ENCODE data around the gene RGPD5.
"Not testable (repeated sequence)": the region's sequence is repeated elsewhere in the genome, so short reads cannot be mapped to it uniquely, and the experiment has no call there.

Gene RGPD5

GRCh38 chr2:109897769-109898461 is 103.8 kb downstream of the RGPD5 start:
- H2BK12ac ChIP-seq (ENCODE audit: low read length in 2 of 2); H2BK120ac ChIP-seq (ENCODE audit: low read depth, low read length); H3K4me1 ChIP-seq (ENCODE audit: control insufficient read depth, insufficient read depth, low read depth, low read length); H3K36me3 ChIP-seq (ENCODE audit: control insufficient read depth in 1 of 2, insufficient read depth in 2 of 2, low read depth in 1 of 2, low read length in 2 of 2); H3K18ac ChIP-seq (ENCODE audit: low read depth in 1 of 2, low read length in 2 of 2); H2BK5ac ChIP-seq (ENCODE audit: low read depth, low read length, poor library complexity, severe bottlenecking); H2AK5ac ChIP-seq (ENCODE audit: low read length, severe bottlenecking); H3K27ac ChIP-seq (ENCODE audit: low read length, poor library complexity, severe bottlenecking); H3K14ac ChIP-seq (ENCODE audit: low read length in 2 of 2); H3K23ac ChIP-seq (ENCODE audit: low read length in 2 of 2); DNase-seq; H4K8ac ChIP-seq (ENCODE audit: low read length); H3K9me3 ChIP-seq (ENCODE audit: control insufficient read depth, low read length); H3K79me1 ChIP-seq (replicated peaks; ENCODE audit: low read length, poor library complexity, severe bottlenecking); H4K91ac ChIP-seq (ENCODE audit: low read length); H2AFZ ChIP-seq (ENCODE audit: low read depth, low read length); H2BK15ac ChIP-seq (ENCODE audit: low read depth, poor library complexity, severe bottlenecking); H3K4ac ChIP-seq (ENCODE audit: low read depth in 1 of 2, low read length in 2 of 2); H3K4me2 ChIP-seq (ENCODE audit: low read length, poor library complexity, severe bottlenecking); H3K9ac ChIP-seq (ENCODE audit: low read length); H3K4me3 ChIP-seq (ENCODE audit: insufficient read depth in 1 of 2, low read depth in 1 of 2, low read length in 2 of 2); H3K27me3 ChIP-seq (ENCODE audit: control insufficient read depth in 1 of 2, insufficient read depth in 1 of 2, low read length in 2 of 2): not testable (repeated sequence)
- WGBS, result no CpG with 5 or more reads among the region's 8 CpGs

DNA sequence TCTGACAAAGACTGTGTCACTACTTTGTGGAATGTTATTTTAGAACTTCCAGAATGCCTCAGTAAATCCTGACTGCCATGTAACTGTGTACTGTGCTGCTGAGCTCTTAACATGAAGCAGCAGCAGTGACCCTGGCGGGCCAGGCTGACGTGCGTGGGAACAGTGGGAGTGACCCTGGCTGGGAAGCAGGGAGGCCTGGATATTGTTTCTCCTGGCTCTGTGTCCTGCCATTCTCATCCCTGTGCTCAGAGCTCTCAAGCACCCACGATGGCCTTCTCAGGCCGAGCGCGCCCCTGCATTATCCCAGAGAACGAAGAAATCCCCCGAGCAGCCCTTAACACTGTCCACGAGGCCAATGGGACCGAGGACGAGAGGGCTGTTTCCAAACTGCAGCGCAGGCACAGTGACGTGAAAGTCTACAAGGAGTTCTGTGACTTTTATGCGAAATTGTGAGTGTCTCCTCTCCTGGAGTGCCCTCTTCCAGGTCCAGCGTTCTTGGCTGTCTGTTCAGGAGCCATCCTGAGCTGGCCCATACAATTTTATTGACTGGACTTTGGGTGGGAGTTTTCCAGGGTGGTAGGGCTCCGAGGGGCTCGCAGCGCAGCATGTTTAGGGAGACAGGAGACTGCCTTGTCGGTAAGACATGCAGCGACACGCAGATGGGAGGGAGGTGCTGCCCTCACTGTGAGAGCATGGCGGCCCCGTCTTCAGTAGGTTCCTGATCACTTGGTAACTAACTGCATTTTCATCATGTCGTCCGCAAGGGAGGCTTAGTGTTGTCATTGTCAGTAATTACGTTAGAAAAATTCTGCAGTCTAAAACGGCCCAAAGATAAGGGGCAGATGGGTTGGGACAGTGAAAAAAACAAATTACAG is 104.6 kb downstream of the RGPD5 start, which contains the start of gene LIMS3:
LIMS3 (plus strand) TSS at position 227 of the 875 bp plus-strand sequence; CDS start at position 268, 41 bp downstream.
- WGBS, result no CpG with 5 or more reads among the region's 28 CpGs
- H3K9me3 ChIP-seq (ENCODE audit: control insufficient read depth, low read length); H3K79me1 ChIP-seq (replicated peaks; ENCODE audit: low read length, poor library complexity, severe bottlenecking); H3K36me3 ChIP-seq (ENCODE audit: control insufficient read depth in 1 of 2, insufficient read depth in 2 of 2, low read depth in 1 of 2, low read length in 2 of 2); H2BK120ac ChIP-seq (ENCODE audit: low read depth, low read length); H2AFZ ChIP-seq (ENCODE audit: low read depth, low read length); H3K27ac ChIP-seq (ENCODE audit: low read length, poor library complexity, severe bottlenecking); H3K4me3 ChIP-seq (ENCODE audit: insufficient read depth in 1 of 2, low read depth in 1 of 2, low read length in 2 of 2); H3K14ac ChIP-seq (ENCODE audit: low read length in 2 of 2); H3K9ac ChIP-seq (ENCODE audit: low read length); H4K8ac ChIP-seq (ENCODE audit: low read length); H3K23ac ChIP-seq (ENCODE audit: low read length in 2 of 2); H2BK15ac ChIP-seq (ENCODE audit: low read depth, poor library complexity, severe bottlenecking); H2BK12ac ChIP-seq (ENCODE audit: low read length in 2 of 2); H3K18ac ChIP-seq (ENCODE audit: low read depth in 1 of 2, low read length in 2 of 2); H3K27me3 ChIP-seq (ENCODE audit: control insufficient read depth in 1 of 2, insufficient read depth in 1 of 2, low read length in 2 of 2); H4K91ac ChIP-seq (ENCODE audit: low read length); H3K4me2 ChIP-seq (ENCODE audit: low read length, poor library complexity, severe bottlenecking); H3K4ac ChIP-seq (ENCODE audit: low read depth in 1 of 2, low read length in 2 of 2); H2BK5ac ChIP-seq (ENCODE audit: low read depth, low read length, poor library complexity, severe bottlenecking); H3K4me1 ChIP-seq (ENCODE audit: control insufficient read depth, insufficient read depth, low read depth, low read length); DNase-seq; H2AK5ac ChIP-seq (ENCODE audit: low read length, severe bottlenecking): not testable (repeated sequence)

GRCh38 chr2:109905796-109906195 is 111.7 kb downstream of the RGPD5 start:
- not testable (repeated sequence) for H2BK5ac ChIP-seq (ENCODE audit: low read depth, low read length, poor library complexity, severe bottlenecking); H3K4ac ChIP-seq (ENCODE audit: low read depth in 1 of 2, low read length in 2 of 2); H3K14ac ChIP-seq (ENCODE audit: low read length in 2 of 2); H3K79me1 ChIP-seq (replicated peaks; ENCODE audit: low read length, poor library complexity, severe bottlenecking); H3K36me3 ChIP-seq (ENCODE audit: control insufficient read depth in 1 of 2, insufficient read depth in 2 of 2, low read depth in 1 of 2, low read length in 2 of 2); H2BK12ac ChIP-seq (ENCODE audit: low read length in 2 of 2); H2AK5ac ChIP-seq (ENCODE audit: low read length, severe bottlenecking); H3K4me2 ChIP-seq (ENCODE audit: low read length, poor library complexity, severe bottlenecking); H2AFZ ChIP-seq (ENCODE audit: low read depth, low read length); H3K23ac ChIP-seq (ENCODE audit: low read length in 2 of 2); H3K4me3 ChIP-seq (ENCODE audit: insufficient read depth in 1 of 2, low read depth in 1 of 2, low read length in 2 of 2); DNase-seq; H4K8ac ChIP-seq (ENCODE audit: low read length); H3K9me3 ChIP-seq (ENCODE audit: control insufficient read depth, low read length); H2BK120ac ChIP-seq (ENCODE audit: low read depth, low read length); H3K18ac ChIP-seq (ENCODE audit: low read depth in 1 of 2, low read length in 2 of 2); H2BK15ac ChIP-seq (ENCODE audit: low read depth, poor library complexity, severe bottlenecking); H3K27ac ChIP-seq (ENCODE audit: low read length, poor library complexity, severe bottlenecking); H3K27me3 ChIP-seq (ENCODE audit: control insufficient read depth in 1 of 2, insufficient read depth in 1 of 2, low read length in 2 of 2); H4K91ac ChIP-seq (ENCODE audit: low read length); H3K9ac ChIP-seq (ENCODE audit: low read length); H3K4me1 ChIP-seq (ENCODE audit: control insufficient read depth, insufficient read depth, low read depth, low read length)
- WGBS, result no CpG with 5 or more reads among the region's 8 CpGs

Measured in mesenchymal stem cell (in vitro differentiated cells and primary cell).